ENCODE results near the gene TNFAIP8.

GRCh38 chr5:119327018-119327417 lies 28.8 kb upstream of the TNFAIP8 start:
- TF ChIP-seq CTCF (IDR thresholded peaks at IDR 0.05) = no peak
- TF ChIP-seq EZH2 (IDR thresholded peaks at IDR 0.05; ENCODE audit: borderline replicate concordance, insufficient read depth, low read depth, low read length, poor library complexity, severe bottlenecking) = no peak
